ENCODE measurements around the gene IVNS1ABP. TPM values are rescaled to one million over a fixed set of nuclear protein-coding genes. Genes with fewer than 3 reads are reported as not detected.

Gene IVNS1ABP
- total RNA-seq, 2 experiments from 2014 or later = 261 to 265 TPM

GRCh38 chr1:185281245-185281644, 35.8 kb downstream of the IVNS1ABP start:
- peak overlapping the region; percentile 76 for H3K27ac Mint-ChIP-seq
- peaks cover 16% of the 10 kb centered on the region for H3K4me1 Mint-ChIP-seq
- ATAC-seq (ENCODE audit: low read depth) (peak; percentile 89), DNase-seq (no peak)
- H3K4me3 Mint-ChIP-seq = peak overlapping the region; percentile 39
- POLR2A ChIA-PET = interaction anchor here (0.7 to 0.9 kb wide), 2 partner anchors 13 to 15 kb away, joined by 4 read pairs; no protein-coding TSS in a partner anchor
- H3K27me3 Mint-ChIP-seq = no peaks in the 10 kb centered on the region
- peaks cover 5% of the 10 kb centered on the region for H3K9me3 Mint-ChIP-seq
- peaks cover 10% of the 10 kb centered on the region for H3K36me3 Mint-ChIP-seq

GRCh38 chr1:185280589-185280988, 36.5 kb downstream of the IVNS1ABP start:
- ATAC-seq (ENCODE audit: low read depth) (no peak), DNase-seq (no peak)
- Mint-ChIP-seq H3K27me3 (no peaks in the 10 kb centered on the region), H3K9me3 (peaks cover 5% of the 10 kb centered on the region), H3K4me3 (no peak overlapping the region), H3K27ac (no peak overlapping the region), H3K36me3 (peaks cover 10% of the 10 kb centered on the region), H3K4me1 (peaks cover 16% of the 10 kb centered on the region)
- POLR2A ChIA-PET = interaction anchor here (0.7 kb wide), 1 partner anchor 15 kb away, joined by 4 read pairs; no protein-coding TSS in a partner anchor

- POLR2A ChIA-PET = no interaction called here
- DNase-seq = no peak
- H3K27me3 Mint-ChIP-seq = no peaks in the 10 kb centered on the region
- peaks cover 12% of the 10 kb centered on the region for H3K4me1 Mint-ChIP-seq
- no peak for ATAC-seq (ENCODE audit: low read depth)
- peaks cover 5% of the 10 kb centered on the region for H3K9me3 Mint-ChIP-seq
- H3K36me3 Mint-ChIP-seq = peaks cover 10% of the 10 kb centered on the region
- H3K4me3 Mint-ChIP-seq = no peak overlapping the region
- H3K27ac Mint-ChIP-seq = no peak overlapping the region
Measured at GRCh38 chr1:185279571-185279970, 37.5 kb downstream of the IVNS1ABP start.

- Mint-ChIP-seq H3K27ac (no peak overlapping the region), H3K36me3 (no peaks in the 10 kb centered on the region), H3K9me3 (no peaks in the 10 kb centered on the region), H3K4me3 (no peak overlapping the region), H3K27me3 (no peaks in the 10 kb centered on the region), H3K4me1 (peaks cover 2% of the 10 kb centered on the region)
- POLR2A ChIA-PET = no interaction called here
- no peak for ATAC-seq (ENCODE audit: low read depth)
- DNase-seq = no peak
Measured at GRCh38 chr1:185271921-185272320, 45.1 kb downstream of the IVNS1ABP start.

GRCh38 chr1:185268352-185268751, 48.7 kb downstream of the IVNS1ABP start:
- POLR2A ChIA-PET = no interaction called here
- ATAC-seq (ENCODE audit: low read depth) (no peak), DNase-seq (no peak)
- Mint-ChIP-seq H3K27me3 (no peaks in the 10 kb centered on the region), H3K4me1 (peaks cover 2% of the 10 kb centered on the region), H3K27ac (no peak overlapping the region), H3K4me3 (no peak overlapping the region), H3K36me3 (no peaks in the 10 kb centered on the region), H3K9me3 (no peaks in the 10 kb centered on the region)

GRCh38 chr1:185267701-185268100, 49.3 kb downstream of the IVNS1ABP start:
- peaks cover 2% of the 10 kb centered on the region for H3K4me1 Mint-ChIP-seq
- no peaks in the 10 kb centered on the region for H3K9me3 Mint-ChIP-seq
- no peaks in the 10 kb centered on the region for H3K27me3 Mint-ChIP-seq
- H3K27ac Mint-ChIP-seq = no peak overlapping the region
- H3K36me3 Mint-ChIP-seq = no peaks in the 10 kb centered on the region
- POLR2A ChIA-PET = no interaction called here
- H3K4me3 Mint-ChIP-seq = no peak overlapping the region
- ATAC-seq (ENCODE audit: low read depth) (no peak), DNase-seq (no peak)

- Mint-ChIP-seq H3K27me3 (no peaks in the 10 kb centered on the region), H3K27ac (no peak overlapping the region), H3K4me1 (peaks cover under 1% of the 10 kb centered on the region), H3K4me3 (no peak overlapping the region), H3K9me3 (no peaks in the 10 kb centered on the region), H3K36me3 (no peaks in the 10 kb centered on the region)
- no peak for ATAC-seq (ENCODE audit: low read depth)
- POLR2A ChIA-PET = no interaction called here
- DNase-seq = no peak
Measured at GRCh38 chr1:185267301-185267700, 49.7 kb downstream of the IVNS1ABP start.

- no peaks in the 10 kb centered on the region for H3K4me1 Mint-ChIP-seq
- POLR2A ChIA-PET = interaction anchor here (0.6 kb wide), 1 partner anchor 19 kb away, joined by 8 read pairs; no protein-coding TSS in a partner anchor
- H3K4me3 Mint-ChIP-seq = no peak overlapping the region
- peaks cover 2% of the 10 kb centered on the region for H3K36me3 Mint-ChIP-seq
- ATAC-seq (ENCODE audit: low read depth) (no peak), DNase-seq (no peak)
- H3K9me3 Mint-ChIP-seq = peaks cover 3% of the 10 kb centered on the region
- H3K27me3 Mint-ChIP-seq = no peaks in the 10 kb centered on the region
- no peak overlapping the region for H3K27ac Mint-ChIP-seq
Measured at GRCh38 chr1:185265314-185265713, 51.7 kb downstream of the IVNS1ABP start.

GRCh38 chr1:185263780-185264179, 53.3 kb downstream of the IVNS1ABP start:
- no peaks in the 10 kb centered on the region for H3K27me3 Mint-ChIP-seq
- H3K4me3 Mint-ChIP-seq = no peak overlapping the region
- H3K36me3 Mint-ChIP-seq = peaks cover 2% of the 10 kb centered on the region
- H3K9me3 Mint-ChIP-seq = peaks cover 3% of the 10 kb centered on the region
- H3K4me1 Mint-ChIP-seq = no peaks in the 10 kb centered on the region
- no peak overlapping the region for H3K27ac Mint-ChIP-seq
- ATAC-seq (ENCODE audit: low read depth) (no peak), DNase-seq (no peak)
- POLR2A ChIA-PET = no interaction called here

GRCh38 chr1:185263292-185263691, 53.8 kb downstream of the IVNS1ABP start:
- Mint-ChIP-seq H3K4me1 (no peaks in the 10 kb centered on the region), H3K9me3 (peaks cover 3% of the 10 kb centered on the region), H3K27ac (no peak overlapping the region), H3K4me3 (no peak overlapping the region), H3K36me3 (peaks cover 2% of the 10 kb centered on the region), H3K27me3 (no peaks in the 10 kb centered on the region)
- no peak for DNase-seq
- POLR2A ChIA-PET = no interaction called here
- no peak for ATAC-seq (ENCODE audit: low read depth)

GRCh38 chr1:185262151-185262550, 54.9 kb downstream of the IVNS1ABP start:
- Mint-ChIP-seq H3K4me3 (no peak overlapping the region), H3K4me1 (no peaks in the 10 kb centered on the region), H3K27ac (no peak overlapping the region), H3K36me3 (peaks cover 2% of the 10 kb centered on the region), H3K27me3 (no peaks in the 10 kb centered on the region), H3K9me3 (peaks cover 3% of the 10 kb centered on the region)
- ATAC-seq (ENCODE audit: low read depth) (no peak), DNase-seq (no peak)
- POLR2A ChIA-PET = interaction anchor here (0.7 kb wide), 1 partner anchor 83 kb away, joined by 4 read pairs; no protein-coding TSS in a partner anchor

- Mint-ChIP-seq H3K36me3 (peaks cover 2% of the 10 kb centered on the region), H3K27me3 (no peaks in the 10 kb centered on the region), H3K4me1 (no peaks in the 10 kb centered on the region), H3K9me3 (peaks cover 3% of the 10 kb centered on the region), H3K27ac (no peak overlapping the region), H3K4me3 (no peak overlapping the region)
- DNase-seq (no peak), ATAC-seq (ENCODE audit: low read depth) (no peak)
- POLR2A ChIA-PET = no interaction called here
Measured at GRCh38 chr1:185260611-185261010, 56.4 kb downstream of the IVNS1ABP start.

GRCh38 chr1:185258676-185259075, 58.4 kb downstream of the IVNS1ABP start:
- POLR2A ChIA-PET = no interaction called here
- no peak overlapping the region for H3K4me3 Mint-ChIP-seq

GRCh38 chr1:185257950-185258208, 59.2 kb downstream of the IVNS1ABP start:
- Mint-ChIP-seq H3K4me1 (no peaks in the 10 kb centered on the region), H3K4me3 (no peak overlapping the region), H3K36me3 (peaks cover 3% of the 10 kb centered on the region), H3K27me3 (peaks cover 2% of the 10 kb centered on the region), H3K9me3 (peaks cover 4% of the 10 kb centered on the region), H3K27ac (no peak overlapping the region)
- ATAC-seq (ENCODE audit: low read depth) (no peak), DNase-seq (no peak)
- POLR2A ChIA-PET = no interaction called here

More at GRCh38 chr1:185258676-185259075, 58.4 kb downstream of the IVNS1ABP start:
- no peak overlapping the region for H3K27ac Mint-ChIP-seq
- H3K9me3 Mint-ChIP-seq = peaks cover 4% of the 10 kb centered on the region
- peaks cover 3% of the 10 kb centered on the region for H3K36me3 Mint-ChIP-seq
- no peaks in the 10 kb centered on the region for H3K4me1 Mint-ChIP-seq
- H3K27me3 Mint-ChIP-seq = peaks cover 2% of the 10 kb centered on the region
- no peak for DNase-seq
- no peak for ATAC-seq (ENCODE audit: low read depth)

All from activated naive CD8-positive, alpha-beta T cell treated with anti-CD3 and anti-CD28 coated beads, Interleukin-2, amount 10 ng/mL, durations not matched to agents 7 days and 5 days (primary cell).